ENCODE data around the gene MED7. TPM values are rescaled to one million over a fixed set of nuclear protein-coding genes. Genes with fewer than 3 reads are reported as not detected.

Gene MED7
- total RNA-seq, 1 experiment from 2014 or later: 3.6 TPM

DNA sequence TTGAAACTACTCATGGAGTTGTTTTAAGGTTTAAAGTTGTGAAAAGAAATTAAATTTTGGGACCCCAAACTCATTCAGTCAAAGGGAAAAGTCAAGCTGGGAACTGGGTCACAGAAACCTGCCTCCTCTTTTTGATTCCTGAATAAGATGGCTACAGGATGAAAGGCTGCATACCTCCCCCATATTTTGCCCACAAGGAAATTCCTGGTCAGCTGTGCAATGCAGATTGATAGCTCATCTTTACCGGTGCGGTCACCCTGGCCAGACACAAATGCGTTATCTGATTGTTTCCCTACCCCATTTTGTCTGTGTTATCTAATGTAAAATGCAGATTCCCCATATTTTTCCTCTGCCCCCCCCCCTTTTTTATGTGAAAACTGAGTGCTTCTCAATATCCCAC, 35.2 kb downstream of the MED7 start:
- no peak for DNase-seq (ENCODE audit: low spot score)

DNA sequence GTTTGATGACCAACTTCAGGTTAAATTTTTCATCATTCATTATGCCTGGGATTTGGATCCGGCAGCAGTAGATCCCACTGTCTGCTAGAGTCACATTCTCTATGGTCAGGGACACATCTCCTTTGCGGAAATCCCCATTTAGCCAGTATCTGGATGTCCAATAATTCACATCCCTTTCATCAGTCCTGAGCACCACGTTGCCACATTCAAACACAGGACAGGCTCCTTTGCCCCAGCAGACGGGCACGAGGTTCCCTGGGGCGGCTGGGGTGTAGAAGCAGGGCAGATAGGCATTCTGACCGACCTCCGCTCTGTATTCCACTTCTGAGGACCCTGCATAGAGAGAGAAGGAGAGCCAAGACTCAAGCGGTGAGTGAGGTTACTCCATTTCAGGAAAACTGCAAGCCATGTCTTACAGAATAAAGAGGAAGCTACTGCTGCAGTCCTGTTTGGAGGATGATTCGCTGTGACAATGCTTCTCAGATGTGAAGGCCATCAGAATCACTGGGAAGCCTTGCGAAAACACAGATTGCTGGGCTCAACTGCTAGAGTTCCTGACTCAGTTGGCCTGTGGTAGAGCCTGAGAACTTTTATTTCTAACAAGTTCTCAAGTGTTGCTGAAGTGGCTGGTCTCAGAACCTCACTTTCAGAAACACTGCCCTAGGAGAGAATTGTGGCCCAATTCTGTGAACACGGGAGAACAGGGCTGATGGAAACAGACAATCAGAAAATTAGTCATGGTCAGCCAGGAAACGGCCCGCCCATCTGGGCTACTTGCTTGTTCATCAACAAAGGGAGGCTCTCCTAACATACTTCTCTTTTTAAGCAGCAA, 35.8 kb downstream of the MED7 start:
- DNase-seq (ENCODE audit: low spot score): no peak

DNA sequence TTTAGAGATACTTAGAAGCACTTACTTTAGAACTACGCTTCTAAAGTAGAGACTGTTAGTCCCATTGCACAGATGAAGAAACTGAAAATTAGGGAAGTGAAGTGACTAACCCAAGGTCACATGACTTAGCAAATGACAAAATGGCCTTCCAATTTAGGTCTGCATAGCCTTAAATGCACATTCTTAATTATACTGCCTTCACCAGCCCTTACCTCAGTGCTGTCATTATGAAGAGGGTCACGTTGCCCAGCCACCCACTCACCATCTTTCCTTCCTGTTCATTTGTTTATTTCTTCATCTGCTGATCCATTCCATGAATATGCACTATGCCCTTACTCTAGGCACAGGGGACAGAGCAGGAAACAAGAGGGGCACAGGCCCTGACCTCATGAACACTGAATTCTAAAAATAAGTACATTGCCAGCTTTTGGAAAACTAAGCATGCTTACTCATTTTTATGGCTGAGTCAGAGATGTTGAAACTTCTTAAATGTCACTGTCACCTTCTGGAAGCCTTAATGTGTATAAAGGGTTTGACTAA, 42.5 kb downstream of the MED7 start:
- no peak for DNase-seq (ENCODE audit: low spot score)

DNA sequence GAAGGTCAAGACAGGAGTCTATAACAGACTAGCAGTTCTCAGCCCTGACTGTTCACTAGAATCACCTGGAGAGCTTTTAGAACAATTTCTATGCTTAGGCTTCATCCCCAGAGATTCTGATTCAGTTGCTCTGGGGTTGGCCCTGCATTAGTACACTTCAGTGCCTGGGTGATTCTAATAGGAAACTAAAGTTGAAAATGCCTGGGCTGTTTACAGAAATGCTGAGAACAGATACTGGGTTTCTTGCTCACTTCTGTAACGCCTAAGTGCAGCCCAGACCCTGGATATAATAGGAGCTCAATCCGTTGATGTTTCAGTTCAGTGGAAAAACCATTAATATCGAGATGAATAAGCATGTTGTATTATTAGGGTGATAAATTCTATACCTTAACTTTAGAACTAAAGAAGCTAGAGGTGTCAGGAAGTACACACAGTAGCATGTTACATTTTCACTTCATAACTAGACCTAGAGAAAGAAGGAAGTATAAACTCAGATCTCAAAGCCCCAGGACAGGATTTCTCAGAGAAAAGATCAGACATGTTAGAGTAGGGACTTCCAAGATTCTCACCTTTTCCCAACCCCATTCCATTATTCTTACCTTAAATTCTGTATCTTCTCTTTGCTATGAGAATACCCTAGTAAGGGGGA, 54.2 kb downstream of the MED7 start:
- DNase-seq (ENCODE audit: low spot score): no peak

Other genes with a start within 250 kb of the MED7 start
- gene TIMD4, start 179.6 kb downstream of the MED7 start, total RNA-seq (2014; rRNA removed; shearing (Covaris generic)): not detected in 2 replicates
- gene HAVCR1, start 83.7 kb downstream of the MED7 start, total RNA-seq (2014; rRNA removed; shearing (Covaris generic)): not detected in 2 replicates
- gene HAVCR2, start 33.8 kb downstream of the MED7 start, total RNA-seq (2014; rRNA removed; shearing (Covaris generic)): not detected in 2 replicates
- gene GARIN3, start 23.4 kb upstream of the MED7 start, total RNA-seq (2014; rRNA removed; shearing (Covaris generic)): not detected in 2 replicates
- not detected in 2 replicates for gene ITK, start 38.0 kb upstream of the MED7 start, total RNA-seq (2014; rRNA removed; shearing (Covaris generic))
- gene CYFIP2, start 123.3 kb upstream of the MED7 start, total RNA-seq (2014; rRNA removed; shearing (Covaris generic)): 14.8 and 14.9 TPM in 2 replicates

Data from HT-29 (cell line).